Neural cell (in vitro differentiated cells): ENCODE measurements around the gene GVQW3.

Experiments used
- EP300 ChIP-seq: fragments of 450-650 bp; conservative IDR thresholded peaks from 2 replicates; pipeline ENCODE4 v1.6.1; 2014; ENCODE audit warnings: antibody characterized with exemption, mild to moderate bottlenecking, moderate library complexity; ENCODE audit not compliant: poor library complexity, severe bottlenecking
- EZH2 ChIP-seq: fragments of 200-600, 300-800 bp; shearing (Covaris generic), sonication (generic); IDR thresholded peaks from 2 replicates; pipeline ENCODE4 v1.6.1; 2014; ENCODE audit warnings: antibody characterized with exemption, low read length, borderline replicate concordance, mild to moderate bottlenecking; ENCODE audit not compliant: insufficient read depth, poor library complexity, severe bottlenecking
- MXI1 ChIP-seq: fragments of 450-650 bp; conservative IDR thresholded peaks from 2 replicates; pipeline ENCODE4 v1.6.1; 2014; ENCODE audit warnings: antibody characterized with exemption, mild to moderate bottlenecking; ENCODE audit not compliant: poor library complexity, severe bottlenecking
- POLR2AphosphoS5 ChIP-seq: IDR thresholded peaks from 2 replicates; pipeline ENCODE4 v1.6.1; 2012
- RAD21 ChIP-seq: fragments of 450-650 bp; conservative IDR thresholded peaks from 2 replicates; pipeline ENCODE4 v1.6.1; 2014; ENCODE audit warnings: antibody characterized with exemption, mild to moderate bottlenecking, moderate library complexity
- TAF1 ChIP-seq: IDR thresholded peaks from 2 replicates; pipeline ENCODE4 v1.6.1; 2012; ENCODE audit warnings: low read depth
- TF ChIP-seq, protein P1 (sequence below): fragments of 450-650 bp; IDR thresholded peaks from 2 replicates; pipeline ENCODE4 v1.5.1; 2014; ENCODE audit warnings: antibody characterized with exemption, mild to moderate bottlenecking, moderate library complexity; ENCODE audit not compliant: poor library complexity, severe bottlenecking
- TF ChIP-seq, protein P2 (sequence below): IDR thresholded peaks from 2 replicates; pipeline ENCODE4 v1.6.1; 2012; ENCODE audit warnings: borderline replicate concordance

DNA sequence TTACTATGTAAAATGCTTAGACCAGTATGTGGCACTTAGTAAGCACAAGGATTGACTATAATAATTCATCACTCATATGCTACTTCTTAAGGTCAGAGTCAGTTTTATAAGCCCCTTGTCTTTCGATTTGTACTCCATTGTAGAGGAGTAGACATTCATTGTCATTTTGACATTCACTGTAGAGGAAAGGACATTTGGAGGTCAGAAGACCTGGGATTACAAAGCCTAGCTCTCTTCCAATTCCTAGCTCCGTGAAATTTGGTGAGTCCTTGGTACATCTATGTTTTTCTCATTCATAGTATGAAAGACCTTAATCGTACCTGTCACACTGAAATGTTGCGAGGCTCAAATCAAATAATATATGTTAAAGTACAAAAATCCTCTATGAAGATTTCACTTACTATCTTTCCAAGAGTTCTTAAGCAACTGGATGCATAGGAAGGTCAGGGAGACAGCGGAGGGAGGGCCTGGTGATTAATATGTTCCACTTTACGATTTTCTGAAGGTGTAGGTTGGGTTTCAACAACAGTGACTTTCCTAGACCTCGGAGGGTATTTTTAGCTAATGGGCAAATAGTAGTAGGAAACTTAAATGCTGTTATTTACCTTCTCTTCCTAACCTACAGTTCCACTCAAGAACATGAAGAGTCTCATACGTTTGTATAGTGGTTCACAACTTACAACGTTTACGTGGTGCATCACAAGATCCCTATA, 62.3 kb downstream of the GVQW3 start:
- no peak for TF ChIP-seq EZH2
- TF ChIP-seq, protein P1, sequence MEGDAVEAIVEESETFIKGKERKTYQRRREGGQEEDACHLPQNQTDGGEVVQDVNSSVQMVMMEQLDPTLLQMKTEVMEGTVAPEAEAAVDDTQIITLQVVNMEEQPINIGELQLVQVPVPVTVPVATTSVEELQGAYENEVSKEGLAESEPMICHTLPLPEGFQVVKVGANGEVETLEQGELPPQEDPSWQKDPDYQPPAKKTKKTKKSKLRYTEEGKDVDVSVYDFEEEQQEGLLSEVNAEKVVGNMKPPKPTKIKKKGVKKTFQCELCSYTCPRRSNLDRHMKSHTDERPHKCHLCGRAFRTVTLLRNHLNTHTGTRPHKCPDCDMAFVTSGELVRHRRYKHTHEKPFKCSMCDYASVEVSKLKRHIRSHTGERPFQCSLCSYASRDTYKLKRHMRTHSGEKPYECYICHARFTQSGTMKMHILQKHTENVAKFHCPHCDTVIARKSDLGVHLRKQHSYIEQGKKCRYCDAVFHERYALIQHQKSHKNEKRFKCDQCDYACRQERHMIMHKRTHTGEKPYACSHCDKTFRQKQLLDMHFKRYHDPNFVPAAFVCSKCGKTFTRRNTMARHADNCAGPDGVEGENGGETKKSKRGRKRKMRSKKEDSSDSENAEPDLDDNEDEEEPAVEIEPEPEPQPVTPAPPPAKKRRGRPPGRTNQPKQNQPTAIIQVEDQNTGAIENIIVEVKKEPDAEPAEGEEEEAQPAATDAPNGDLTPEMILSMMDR, result no peak
- TF ChIP-seq, protein P2, sequence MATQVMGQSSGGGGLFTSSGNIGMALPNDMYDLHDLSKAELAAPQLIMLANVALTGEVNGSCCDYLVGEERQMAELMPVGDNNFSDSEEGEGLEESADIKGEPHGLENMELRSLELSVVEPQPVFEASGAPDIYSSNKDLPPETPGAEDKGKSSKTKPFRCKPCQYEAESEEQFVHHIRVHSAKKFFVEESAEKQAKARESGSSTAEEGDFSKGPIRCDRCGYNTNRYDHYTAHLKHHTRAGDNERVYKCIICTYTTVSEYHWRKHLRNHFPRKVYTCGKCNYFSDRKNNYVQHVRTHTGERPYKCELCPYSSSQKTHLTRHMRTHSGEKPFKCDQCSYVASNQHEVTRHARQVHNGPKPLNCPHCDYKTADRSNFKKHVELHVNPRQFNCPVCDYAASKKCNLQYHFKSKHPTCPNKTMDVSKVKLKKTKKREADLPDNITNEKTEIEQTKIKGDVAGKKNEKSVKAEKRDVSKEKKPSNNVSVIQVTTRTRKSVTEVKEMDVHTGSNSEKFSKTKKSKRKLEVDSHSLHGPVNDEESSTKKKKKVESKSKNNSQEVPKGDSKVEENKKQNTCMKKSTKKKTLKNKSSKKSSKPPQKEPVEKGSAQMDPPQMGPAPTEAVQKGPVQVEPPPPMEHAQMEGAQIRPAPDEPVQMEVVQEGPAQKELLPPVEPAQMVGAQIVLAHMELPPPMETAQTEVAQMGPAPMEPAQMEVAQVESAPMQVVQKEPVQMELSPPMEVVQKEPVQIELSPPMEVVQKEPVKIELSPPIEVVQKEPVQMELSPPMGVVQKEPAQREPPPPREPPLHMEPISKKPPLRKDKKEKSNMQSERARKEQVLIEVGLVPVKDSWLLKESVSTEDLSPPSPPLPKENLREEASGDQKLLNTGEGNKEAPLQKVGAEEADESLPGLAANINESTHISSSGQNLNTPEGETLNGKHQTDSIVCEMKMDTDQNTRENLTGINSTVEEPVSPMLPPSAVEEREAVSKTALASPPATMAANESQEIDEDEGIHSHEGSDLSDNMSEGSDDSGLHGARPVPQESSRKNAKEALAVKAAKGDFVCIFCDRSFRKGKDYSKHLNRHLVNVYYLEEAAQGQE, result no peak
- TF ChIP-seq MXI1, result no peak
- TF ChIP-seq POLR2AphosphoS5, result no peak
- no peak for TF ChIP-seq RAD21
- no peak for TF ChIP-seq EP300
- TF ChIP-seq TAF1, result no peak
